CD4-positive, alpha-beta T cell treated with Interleukin-15 for 4 hours (primary cell): ENCODE measurements around the gene SEMA4B.

Experiments
- DNase-seq: peaks from one replicate; pipeline ENCODE4 v3.0.0-alpha.2; 2020; ENCODE audit warnings: low spot score

SEMA4B gene

DNA sequence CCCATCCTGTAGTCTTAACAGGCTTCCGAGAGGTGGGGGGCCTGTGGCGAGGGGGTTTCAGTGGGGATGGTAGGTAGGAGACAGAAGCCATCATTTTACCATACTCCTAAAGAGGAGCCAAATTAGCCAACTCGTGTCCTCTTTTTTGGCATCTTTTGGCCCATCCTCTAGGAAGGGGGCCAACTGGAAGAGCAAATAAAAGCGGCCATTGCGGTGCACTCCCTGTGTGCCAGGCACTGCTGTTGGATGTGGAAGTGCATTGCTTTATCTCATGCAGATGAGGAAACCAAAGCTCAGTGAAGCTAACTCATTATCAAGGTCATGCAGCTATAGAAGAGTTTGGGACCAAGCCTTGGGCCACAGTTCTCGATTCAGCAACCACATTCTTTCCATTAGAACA lies 6.1 kb downstream of the SEMA4B start:
- DNase-seq: no peak

- no peak for DNase-seq
These were observed 7.2 kb downstream of the SEMA4B start for GRCh38 chr15:90208356-90208755.

- DNase-seq: no peak
These were observed 8.5 kb downstream of the SEMA4B start for GRCh38 chr15:90209591-90209990.

DNA sequence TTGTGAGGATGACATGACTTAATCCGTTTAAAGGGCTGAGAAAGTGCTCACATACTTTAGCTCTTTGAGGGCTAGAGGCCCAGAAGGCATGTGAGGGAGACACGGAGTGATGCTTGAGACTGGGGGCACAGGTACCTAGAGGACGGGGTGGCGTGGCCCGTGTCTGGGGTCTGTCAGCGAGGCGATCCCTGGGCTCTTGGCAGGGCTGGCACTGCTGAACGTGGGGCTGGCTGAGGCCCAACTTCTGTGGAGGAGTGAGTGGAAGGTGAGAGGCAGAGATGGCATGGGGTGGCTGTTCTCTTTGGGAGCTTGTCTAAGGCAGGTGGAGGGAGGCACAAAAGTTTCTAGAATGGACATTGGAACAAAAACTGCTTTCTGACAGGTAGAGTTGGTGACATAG lies 9.5 kb downstream of the SEMA4B start:
- no peak for DNase-seq

GRCh38 chr15:90211009-90211408 lies 9.9 kb downstream of the SEMA4B start:
- DNase-seq: no peak

GRCh38 chr15:90211440-90212143 lies 10.5 kb downstream of the SEMA4B start:
- DNase-seq: no peak

DNA sequence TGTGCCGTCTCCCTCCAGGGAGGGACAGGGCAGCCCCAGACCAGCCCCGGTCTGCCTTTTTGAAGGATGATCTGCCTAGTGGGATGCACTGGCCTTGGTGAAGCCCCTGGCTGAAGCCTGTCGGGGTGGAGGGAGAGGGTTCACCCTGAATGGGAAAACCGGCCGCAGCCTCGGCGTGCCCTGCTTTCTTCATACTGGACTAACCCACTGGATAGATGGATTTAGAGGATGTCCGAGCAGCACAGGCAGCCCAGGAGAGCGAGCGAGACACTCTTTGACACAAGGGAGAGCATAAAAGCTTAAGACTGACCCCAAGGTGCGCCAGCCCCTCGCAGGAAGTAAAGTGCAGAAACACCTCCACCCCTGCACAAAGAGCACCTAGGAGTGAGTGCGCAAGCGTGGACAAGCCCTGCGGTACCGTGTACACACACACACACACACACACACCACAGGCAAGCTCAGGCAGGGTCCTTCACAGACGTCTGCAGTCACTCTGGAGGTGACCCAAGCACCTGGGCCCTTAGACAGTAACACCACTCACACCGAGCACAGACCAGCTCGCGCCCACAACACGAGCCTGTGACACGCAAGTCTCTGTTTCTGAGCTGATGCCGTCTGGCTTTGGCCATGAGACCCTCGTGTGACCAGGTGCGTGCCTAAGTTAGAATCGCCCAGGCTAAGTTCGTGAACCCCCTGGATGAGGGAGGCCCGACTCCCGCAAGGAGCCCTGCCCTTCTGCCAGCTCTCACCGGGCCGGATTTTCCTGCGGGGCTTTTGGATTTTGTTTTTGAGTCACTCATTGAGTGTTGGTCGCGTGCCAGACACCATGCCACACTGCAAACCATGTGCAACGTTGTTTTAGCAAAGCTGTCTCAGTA lies 11.3 kb downstream of the SEMA4B start:
- no peak for DNase-seq

GRCh38 chr15:90213122-90213817 lies 12.1 kb downstream of the SEMA4B start:
- DNase-seq: no peak

DNA sequence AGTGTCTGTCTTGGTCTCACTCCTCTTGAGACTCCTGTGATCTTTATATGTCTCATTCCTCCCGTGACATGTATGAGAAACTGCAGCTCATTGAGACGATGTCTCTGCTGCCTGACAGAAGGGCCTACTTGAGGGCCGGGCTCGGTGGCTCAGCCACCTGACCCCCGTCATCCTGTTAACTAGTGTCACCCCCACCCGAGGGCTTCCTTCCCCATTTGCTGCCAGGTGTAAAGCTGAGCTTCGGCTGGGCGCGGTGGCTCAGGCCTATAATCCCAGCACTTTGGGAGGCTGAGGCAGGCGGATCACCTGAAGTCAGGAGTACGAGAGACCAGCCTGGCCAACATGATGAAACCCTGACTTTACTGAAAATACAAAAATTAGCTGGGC lies 12.7 kb downstream of the SEMA4B start:
- DNase-seq: no peak

GRCh38 chr15:90214553-90215196 lies 13.5 kb downstream of the SEMA4B start:
- no peak for DNase-seq

DNA sequence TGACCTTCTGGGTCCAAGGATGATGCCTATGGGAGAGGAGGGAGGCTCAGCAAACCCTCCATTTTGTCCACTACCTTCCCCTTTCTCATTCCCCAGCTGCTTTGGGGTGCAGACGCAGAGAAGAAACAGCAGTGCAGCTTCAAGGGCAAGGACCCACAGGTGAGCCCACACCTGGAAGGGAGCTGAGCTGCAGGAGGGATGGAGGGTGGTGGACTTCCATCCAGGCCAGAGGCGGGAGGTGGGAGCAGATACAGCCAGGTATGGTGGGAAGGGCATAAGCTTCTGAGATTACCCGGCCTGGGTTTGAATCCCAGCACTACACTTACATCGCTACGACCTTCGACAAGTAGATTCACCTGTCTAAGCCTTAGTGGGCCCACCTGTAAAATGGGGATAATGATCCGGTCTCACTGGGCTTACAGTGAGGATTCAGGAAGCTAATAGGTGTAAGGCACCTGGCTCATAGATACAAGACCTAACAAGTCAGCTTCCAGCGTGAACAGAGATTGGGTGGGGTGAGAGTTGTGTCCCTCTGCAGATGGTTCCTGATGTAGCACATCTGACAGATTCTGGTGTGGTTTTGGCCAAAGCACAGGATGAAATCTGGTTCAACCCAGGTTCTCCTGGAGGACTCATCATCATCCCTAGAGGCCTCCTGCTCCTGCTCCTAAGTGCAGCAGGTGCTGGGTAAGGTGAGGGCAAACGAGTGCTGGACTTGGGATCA lies 16.7 kb downstream of the SEMA4B start:
- DNase-seq: no peak

GRCh38 chr15:90219421-90220141 lies 18.5 kb downstream of the SEMA4B start:
- DNase-seq: peak; percentile 46

GRCh38 chr15:90221246-90221900 lies 20.2 kb downstream of the SEMA4B start:
- DNase-seq: peak; percentile 28

GRCh38 chr15:90222547-90222946 lies 21.4 kb downstream of the SEMA4B start:
- DNase-seq: no peak

GRCh38 chr15:90223441-90224165 lies 22.5 kb downstream of the SEMA4B start:
- no peak for DNase-seq

DNA sequence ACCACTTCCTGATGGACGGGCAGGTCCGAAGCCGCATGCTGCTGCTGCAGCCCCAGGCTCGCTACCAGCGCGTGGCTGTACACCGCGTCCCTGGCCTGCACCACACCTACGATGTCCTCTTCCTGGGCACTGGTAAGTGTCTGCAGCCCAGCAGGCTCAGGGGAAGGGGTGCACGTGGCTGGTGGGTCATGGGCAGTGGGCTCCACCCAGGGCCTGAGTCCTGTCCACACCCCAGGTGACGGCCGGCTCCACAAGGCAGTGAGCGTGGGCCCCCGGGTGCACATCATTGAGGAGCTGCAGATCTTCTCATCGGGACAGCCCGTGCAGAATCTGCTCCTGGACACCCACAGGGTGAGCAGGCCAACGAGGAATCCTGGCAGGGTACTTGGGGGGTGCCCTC lies 23.9 kb downstream of the SEMA4B start:
- no peak for DNase-seq

- DNase-seq: no peak
These were observed 24.5 kb downstream of the SEMA4B start for GRCh38 chr15:90225504-90226234.

GRCh38 chr15:90227336-90227735 lies 26.2 kb downstream of the SEMA4B start:
- no peak for DNase-seq
